Measurements from ENCODE around the gene TNIK. TPM values are rescaled to one million over a fixed set of nuclear protein-coding genes. Genes with fewer than 3 reads are reported as not detected.

Gene TNIK
- total and polyA plus RNA-seq, 2 of the 4 experiments (the other 2 are of a cell fraction): 3.4 to 6.3 TPM

DNA sequence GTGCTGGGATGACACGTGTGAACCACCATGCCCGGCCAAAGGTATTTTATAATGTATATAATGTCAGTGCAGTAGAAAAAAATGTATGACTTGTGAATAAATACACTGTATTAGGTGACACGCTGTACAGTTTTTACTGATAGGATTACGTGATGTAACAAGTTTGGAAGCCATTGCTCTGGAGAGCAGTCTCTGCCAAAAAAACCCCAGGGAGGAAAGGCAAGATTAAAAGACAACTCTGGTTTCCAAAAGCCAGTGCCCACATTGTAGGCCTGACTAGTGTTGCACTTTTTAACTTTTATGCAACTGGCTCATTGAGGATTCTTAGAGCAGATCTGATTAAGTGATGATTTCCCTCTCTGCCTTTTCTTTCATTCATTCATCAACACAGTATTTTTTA, 371.7 kb downstream of the TNIK start (continued):
- TF ChIP-seq, protein P1, sequence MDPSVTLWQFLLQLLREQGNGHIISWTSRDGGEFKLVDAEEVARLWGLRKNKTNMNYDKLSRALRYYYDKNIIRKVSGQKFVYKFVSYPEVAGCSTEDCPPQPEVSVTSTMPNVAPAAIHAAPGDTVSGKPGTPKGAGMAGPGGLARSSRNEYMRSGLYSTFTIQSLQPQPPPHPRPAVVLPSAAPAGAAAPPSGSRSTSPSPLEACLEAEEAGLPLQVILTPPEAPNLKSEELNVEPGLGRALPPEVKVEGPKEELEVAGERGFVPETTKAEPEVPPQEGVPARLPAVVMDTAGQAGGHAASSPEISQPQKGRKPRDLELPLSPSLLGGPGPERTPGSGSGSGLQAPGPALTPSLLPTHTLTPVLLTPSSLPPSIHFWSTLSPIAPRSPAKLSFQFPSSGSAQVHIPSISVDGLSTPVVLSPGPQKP (IDR thresholded peaks at IDR 0.05; ENCODE audit: borderline replicate concordance, low read depth, low read length): no peak
- no peak for TF ChIP-seq CEBPB (IDR thresholded peaks at IDR 0.05; ENCODE audit: low read depth, low read length)
- no peak for TF ChIP-seq RFX5 (IDR thresholded peaks at IDR 0.05; ENCODE audit: low read depth, low read length)
- no peak for TF ChIP-seq POLR2A (IDR thresholded peaks at IDR 0.05; ENCODE audit: low read depth, low read length)

DNA sequence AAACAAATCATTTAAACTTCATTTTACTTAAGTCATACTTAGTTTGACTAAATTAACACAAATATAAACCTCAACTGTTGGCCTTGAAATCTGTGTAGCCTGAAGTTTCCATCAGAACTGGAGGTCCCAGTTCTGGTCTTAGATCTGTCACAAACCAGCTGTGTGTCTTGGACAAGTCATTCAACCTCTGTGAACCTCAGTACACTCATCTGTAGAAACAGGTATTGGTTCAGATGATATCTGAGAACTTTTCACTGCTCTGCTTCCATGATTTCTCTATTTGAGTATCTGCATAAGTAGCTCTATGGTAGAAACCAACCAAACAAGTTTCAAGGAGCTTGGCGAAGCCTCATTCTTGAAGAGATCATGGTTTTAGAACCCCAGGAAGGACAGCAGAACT, 373.3 kb downstream of the TNIK start:
- no peak overlapping the region for H3K27ac ChIP-seq (ENCODE audit: insufficient read depth, low read length)
- no peak overlapping the region for H2AFZ ChIP-seq (replicated peaks; ENCODE audit: low read length, poor library complexity)
- no peak overlapping the region for H2AK9ac ChIP-seq (replicated peaks; ENCODE audit: low read depth, low read length, poor library complexity)
- no peak overlapping the region for H3K14ac ChIP-seq (replicated peaks; ENCODE audit: low read depth, low read length)
- H3K23ac ChIP-seq (ENCODE audit: low read depth, low read length): no peak overlapping the region
- ChIA-PET POLR2A (ENCODE audit: unreplicated experiment) (no interaction called here), CTCF (no interaction called here)
- peaks cover 5% of the 10 kb centered on the region for H3K36me3 ChIP-seq (ENCODE audit: control insufficient read depth, insufficient read depth, low read length)
- intact Hi-C loops (cut with micrococcal nuclease) (no loop called here), in situ Hi-C loops (cut with MboI; ENCODE audit: low sequenced_read_pairs) (no loop called here), dilution Hi-C loops (cut with HindIII; ENCODE audit: low sequenced_read_pairs, unreplicated experiment) (no loop called here)
- H3K4me3 ChIP-seq (ENCODE audit: insufficient read depth, low read depth, low read length): no peak overlapping the region
- H3K9me3 ChIP-seq (ENCODE audit: control insufficient read depth, insufficient read depth, low read length): no peaks in the 10 kb centered on the region
- H3K56ac ChIP-seq (ENCODE audit: extremely low read depth, insufficient read depth, low read length): no peak overlapping the region
- H4K91ac ChIP-seq (ENCODE audit: insufficient read depth, low read depth, low read length): no peak overlapping the region
- no peaks in the 10 kb centered on the region for H3K79me1 ChIP-seq (ENCODE audit: low read depth in 1 of 2, low read length in 2 of 2)
- H2BK5ac ChIP-seq (ENCODE audit: low read depth, low read length, poor library complexity, severe bottlenecking): no peak overlapping the region
- H3K9ac ChIP-seq (ENCODE audit: low read depth, low read length): no peak overlapping the region
- H2BK15ac ChIP-seq (ENCODE audit: low read depth, low read length): no peak overlapping the region
- no peak overlapping the region; the same call in 1 of the 2 replicates for H2BK120ac ChIP-seq (ENCODE audit: low read depth, low read length)
- DNase-seq (no peak), ATAC-seq (ENCODE audit: low read depth) (no peak)
- BruUV-seq (replicated peaks): no TSS peak
- H4K8ac ChIP-seq (ENCODE audit: low read depth in 2 of 2, low read length in 2 of 2): no peak overlapping the region
- WGBS, 2 experiments (ENCODE audit: extremely low coverage in 2 of 2, insufficient read length in 1 of 2): 100% methylated on average over 1 of the region's 1 CpG; no CpG with 5 or more reads in 1 of the 2 experiments
- H3K9me1 ChIP-seq (ENCODE audit: insufficient read depth, low read length): peaks cover 10% of the 10 kb centered on the region
- no peak overlapping the region for H3K18ac ChIP-seq (ENCODE audit: low read depth, low read length)
- H3K4me2 ChIP-seq (ENCODE audit: low read depth, low read length): no peak overlapping the region
- H2AK5ac ChIP-seq (ENCODE audit: low read depth, low read length): no peak overlapping the region
- peaks cover 3% of the 10 kb centered on the region; the same call in 1 of the 2 replicates for H4K20me1 ChIP-seq (ENCODE audit: insufficient read depth, low read length)
- H4K5ac ChIP-seq (ENCODE audit: low read depth, low read length): no peak overlapping the region
- H2BK20ac ChIP-seq (ENCODE audit: low read depth, low read length): no peak overlapping the region
- peaks cover 10% of the 10 kb centered on the region for H3K4me1 ChIP-seq (ENCODE audit: control insufficient read depth, insufficient read depth, low read length)
- no peaks in the 10 kb centered on the region; the same call in 1 of the 2 replicates for H3K27me3 ChIP-seq (ENCODE audit: control insufficient read depth, insufficient read depth, low read length)
- H3K4ac ChIP-seq (ENCODE audit: low read depth, low read length): no peak overlapping the region
- TF ChIP-seq, protein P2, sequence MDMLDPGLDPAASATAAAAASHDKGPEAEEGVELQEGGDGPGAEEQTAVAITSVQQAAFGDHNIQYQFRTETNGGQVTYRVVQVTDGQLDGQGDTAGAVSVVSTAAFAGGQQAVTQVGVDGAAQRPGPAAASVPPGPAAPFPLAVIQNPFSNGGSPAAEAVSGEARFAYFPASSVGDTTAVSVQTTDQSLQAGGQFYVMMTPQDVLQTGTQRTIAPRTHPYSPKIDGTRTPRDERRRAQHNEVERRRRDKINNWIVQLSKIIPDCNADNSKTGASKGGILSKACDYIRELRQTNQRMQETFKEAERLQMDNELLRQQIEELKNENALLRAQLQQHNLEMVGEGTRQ (IDR thresholded peaks at IDR 0.05; ENCODE audit: low read depth, low read length): no peak
- TF ChIP-seq POLR2A (IDR thresholded peaks at IDR 0.05; ENCODE audit: low read depth, low read length) (no peak), MAFK (IDR thresholded peaks at IDR 0.05; ENCODE audit: low read depth, low read length) (no peak), MAZ (IDR thresholded peaks at IDR 0.05; ENCODE audit: borderline replicate concordance, low read depth, low read length) (no peak), FOS (IDR thresholded peaks at IDR 0.05; ENCODE audit: low read depth, low read length) (no peak), SMC3 (IDR thresholded peaks at IDR 0.05; ENCODE audit: low read depth, low read length) (no peak), RAD21 (IDR thresholded peaks at IDR 0.05; ENCODE audit: low read length) (no peak), BHLHE40 (IDR thresholded peaks at IDR 0.05; ENCODE audit: low read depth, low read length) (no peak), MXI1 (IDR thresholded peaks at IDR 0.05; ENCODE audit: borderline replicate concordance, low read depth, low read length) (no peak), CHD1 (IDR thresholded peaks at IDR 0.05; ENCODE audit: low read depth, low read length) (no peak), RCOR1 (IDR thresholded peaks at IDR 0.05; ENCODE audit: insufficient replicate concordance, low read length) (no peak)
- TF ChIP-seq, protein P3, sequence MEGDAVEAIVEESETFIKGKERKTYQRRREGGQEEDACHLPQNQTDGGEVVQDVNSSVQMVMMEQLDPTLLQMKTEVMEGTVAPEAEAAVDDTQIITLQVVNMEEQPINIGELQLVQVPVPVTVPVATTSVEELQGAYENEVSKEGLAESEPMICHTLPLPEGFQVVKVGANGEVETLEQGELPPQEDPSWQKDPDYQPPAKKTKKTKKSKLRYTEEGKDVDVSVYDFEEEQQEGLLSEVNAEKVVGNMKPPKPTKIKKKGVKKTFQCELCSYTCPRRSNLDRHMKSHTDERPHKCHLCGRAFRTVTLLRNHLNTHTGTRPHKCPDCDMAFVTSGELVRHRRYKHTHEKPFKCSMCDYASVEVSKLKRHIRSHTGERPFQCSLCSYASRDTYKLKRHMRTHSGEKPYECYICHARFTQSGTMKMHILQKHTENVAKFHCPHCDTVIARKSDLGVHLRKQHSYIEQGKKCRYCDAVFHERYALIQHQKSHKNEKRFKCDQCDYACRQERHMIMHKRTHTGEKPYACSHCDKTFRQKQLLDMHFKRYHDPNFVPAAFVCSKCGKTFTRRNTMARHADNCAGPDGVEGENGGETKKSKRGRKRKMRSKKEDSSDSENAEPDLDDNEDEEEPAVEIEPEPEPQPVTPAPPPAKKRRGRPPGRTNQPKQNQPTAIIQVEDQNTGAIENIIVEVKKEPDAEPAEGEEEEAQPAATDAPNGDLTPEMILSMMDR (conservative IDR thresholded peaks at IDR 0.05; ENCODE audit: low read depth, low read length): no peak

Data from IMR-90 (cell line).